IMR-90 (cell line): ENCODE measurements around the gene ATP2B2. TPM values are rescaled to one million over a fixed set of nuclear protein-coding genes. Genes with fewer than 3 reads are reported as not detected.

Experiments used
- ATAC-seq: fragments of 200-7000 bp; cut with Tn5 transposase; 2 replicates; pipeline ENCODE4 v1.9.1; 2020; ENCODE audit warnings: low read depth, mild to moderate bottlenecking, moderate library complexity
- BruUV-seq: library from RNA; stranded (reverse); fragments of 400-500 nt; replicated peaks from 2 replicates; lab custom pipeline; 2021; lab: Mats Ljungman, UMichigan
- CTCF ChIA-PET: fragments of 300-600 bp; formaldehyde crosslinking; extraction: SDS; loops from one replicate; lab custom pipeline; 2021; ENCODE audit warnings: antibody characterized with exemption; lab: Yijun Ruan, JAX
- POLR2A ChIA-PET: fragments of 300-600 bp; sonication (Branson Sonifier 250); formaldehyde crosslinking; loops from one replicate; lab custom pipeline; 2022; ENCODE audit warnings: antibody characterized with exemption; ENCODE audit not compliant: unreplicated experiment; lab: Charles Lee
- DNase-seq: peaks from one replicate; pipeline ENCODE4 v3.0.0; 2013
- H2AFZ ChIP-seq: replicated peaks from 2 replicates; pipeline ENCODE3; 2013; ENCODE audit warnings: low read length, mild to moderate bottlenecking; ENCODE audit not compliant: poor library complexity
- H2AK5ac ChIP-seq: 2 replicates; pipeline ENCODE4 v1.6.1; 2013; ENCODE audit warnings: low read depth, low read length, inconsistent platforms
- H2AK9ac ChIP-seq: replicated peaks from 2 replicates; pipeline ENCODE3; 2013; ENCODE audit warnings: mild to moderate bottlenecking, low read depth, low read length, moderate library complexity; ENCODE audit not compliant: poor library complexity
- H2BK120ac ChIP-seq: 2 replicates; pipeline ENCODE4 v1.6.1; 2013; ENCODE audit warnings: low read depth, low read length, inconsistent platforms
- H2BK15ac ChIP-seq: 3 replicates; pipeline ENCODE4 v1.6.1; 2013; ENCODE audit warnings: low read depth, low read length, inconsistent platforms
- H2BK20ac ChIP-seq: 2 replicates; pipeline ENCODE4 v1.6.1; 2013; ENCODE audit warnings: low read depth, mild to moderate bottlenecking, inconsistent platforms, low read length, moderate library complexity
- H2BK5ac ChIP-seq: 2 replicates; pipeline ENCODE4 v1.6.1; 2013; ENCODE audit warnings: mild to moderate bottlenecking, low read depth, low read length, inconsistent platforms; ENCODE audit not compliant: poor library complexity, severe bottlenecking
- H3K14ac ChIP-seq: replicated peaks from 2 replicates; pipeline ENCODE4 v1.6.1; 2013; ENCODE audit warnings: low read depth, low read length, inconsistent platforms
- H3K18ac ChIP-seq: 2 replicates; pipeline ENCODE4 v1.6.1; 2013; ENCODE audit warnings: low read depth, low read length, control low read depth
- H3K23ac ChIP-seq: 2 replicates; pipeline ENCODE4 v1.6.1; 2013; ENCODE audit warnings: low read depth, low read length, inconsistent platforms
- H3K27ac ChIP-seq: 2 replicates; pipeline ENCODE4 v1.5.1; 2013; ENCODE audit warnings: mild to moderate bottlenecking, control low read depth, low read length; ENCODE audit not compliant: insufficient read depth
- H3K27me3 ChIP-seq: 2 replicates; pipeline ENCODE4 v1.6.1; 2013; ENCODE audit warnings: low read length; ENCODE audit not compliant: control insufficient read depth, insufficient read depth
- H3K36me3 ChIP-seq: 2 replicates; pipeline ENCODE4 v1.6.1; 2013; ENCODE audit warnings: low read length, mixed read lengths; ENCODE audit not compliant: control insufficient read depth, insufficient read depth
- H3K4ac ChIP-seq: 2 replicates; pipeline ENCODE4 v1.6.1; 2013; ENCODE audit warnings: low read depth, low read length, inconsistent platforms
- H3K4me1 ChIP-seq: 2 replicates; pipeline ENCODE4 v1.6.1; 2013; ENCODE audit warnings: low read length, mixed read lengths; ENCODE audit not compliant: control insufficient read depth, insufficient read depth
- H3K4me2 ChIP-seq: 2 replicates; pipeline ENCODE4 v1.6.1; 2013; ENCODE audit warnings: low read depth, mild to moderate bottlenecking, control low read depth, low read length, moderate library complexity
- H3K4me3 ChIP-seq: 2 replicates; pipeline ENCODE4 v1.5.1; 2013; ENCODE audit warnings: low read depth, mild to moderate bottlenecking, control low read depth, low read length, moderate library complexity; ENCODE audit not compliant: insufficient read depth
- H3K56ac ChIP-seq: 2 replicates; pipeline ENCODE4 v1.6.1; 2013; ENCODE audit warnings: low read length, inconsistent platforms; ENCODE audit not compliant: insufficient read depth; ENCODE audit errors: extremely low read depth
- H3K79me1 ChIP-seq, 2 experiments: 2 replicates each; pipeline ENCODE4 v1.6.1; 2013; ENCODE audit warnings: low read length in 2 of 2, inconsistent platforms in 1 of 2, low read depth in 1 of 2
- H3K9ac ChIP-seq: 2 replicates; pipeline ENCODE4 v1.6.1; 2013; ENCODE audit warnings: low read depth, low read length, control low read depth
- H3K9me1 ChIP-seq: 2 replicates; pipeline ENCODE4 v1.6.1; 2013; ENCODE audit warnings: low read length, inconsistent platforms; ENCODE audit not compliant: insufficient read depth
- H3K9me3 ChIP-seq: 2 replicates; pipeline ENCODE4 v1.6.1; 2013; ENCODE audit warnings: low read length; ENCODE audit not compliant: control insufficient read depth, insufficient read depth
- H4K20me1 ChIP-seq: 2 replicates; pipeline ENCODE4 v1.6.1; 2013; ENCODE audit warnings: low read length, inconsistent platforms; ENCODE audit not compliant: insufficient read depth
- H4K5ac ChIP-seq: 2 replicates; pipeline ENCODE4 v1.6.1; 2013; ENCODE audit warnings: mild to moderate bottlenecking, low read depth, low read length, control low read depth
- H4K8ac ChIP-seq, 2 experiments: 2 replicates each; pipeline ENCODE4 v1.6.1; 2013; ENCODE audit warnings: low read depth in 2 of 2, low read length in 2 of 2, control low read depth in 1 of 2, inconsistent platforms in 1 of 2
- H4K91ac ChIP-seq: 2 replicates; pipeline ENCODE4 v1.6.1; 2013; ENCODE audit warnings: low read depth, low read length, inconsistent platforms; ENCODE audit not compliant: insufficient read depth
- BHLHE40 ChIP-seq: fragments of 150-350 bp; IDR thresholded peaks from 2 replicates; pipeline ENCODE4 v1.6.1; 2016; ENCODE audit warnings: mild to moderate bottlenecking, low read depth, low read length
- CEBPB ChIP-seq: IDR thresholded peaks from 2 replicates; pipeline ENCODE4 v1.6.1; 2012; ENCODE audit warnings: low read depth, low read length, improper control_type of control experiment
- CHD1 ChIP-seq: IDR thresholded peaks from 2 replicates; pipeline ENCODE4 v1.6.1; 2012; ENCODE audit warnings: low read depth, low read length, improper control_type of control experiment
- FOS ChIP-seq: fragments of 150-350 bp; IDR thresholded peaks from 2 replicates; pipeline ENCODE4 v1.6.1; 2016; ENCODE audit warnings: low read depth, low read length
- MAFK ChIP-seq: IDR thresholded peaks from 2 replicates; pipeline ENCODE4 v1.6.1; 2012; ENCODE audit warnings: low read depth, low read length, improper control_type of control experiment
- MAZ ChIP-seq: IDR thresholded peaks from 2 replicates; pipeline ENCODE4 v1.6.1; 2012; ENCODE audit warnings: low read depth, mild to moderate bottlenecking, low read length, improper control_type of control experiment, moderate library complexity, borderline replicate concordance
- MXI1 ChIP-seq: IDR thresholded peaks from 2 replicates; pipeline ENCODE4 v1.6.1; 2012; ENCODE audit warnings: low read depth, mild to moderate bottlenecking, low read length, moderate library complexity, borderline replicate concordance
- NFE2L2 ChIP-seq: fragments of 150-350 bp; IDR thresholded peaks from 2 replicates; pipeline ENCODE4 v1.6.1; 2016; ENCODE audit warnings: low read depth, mild to moderate bottlenecking, low read length
- POLR2A ChIP-seq: IDR thresholded peaks from 2 replicates; pipeline ENCODE4 v1.6.1; 2012; ENCODE audit warnings: mild to moderate bottlenecking, low read depth, low read length
- RAD21 ChIP-seq: IDR thresholded peaks from 2 replicates; pipeline ENCODE4 v1.6.1; 2012; ENCODE audit warnings: low read length, improper control_type of control experiment
- RCOR1 ChIP-seq: IDR thresholded peaks from 2 replicates; pipeline ENCODE4 v1.6.1; 2012; ENCODE audit warnings: mild to moderate bottlenecking, low read length, improper control_type of control experiment; ENCODE audit not compliant: insufficient replicate concordance
- RFX5 ChIP-seq: IDR thresholded peaks from 2 replicates; pipeline ENCODE4 v1.8.0; 2012; ENCODE audit warnings: low read depth, mild to moderate bottlenecking, low read length, moderate library complexity
- SMC3 ChIP-seq: fragments of 150-350 bp; IDR thresholded peaks from 2 replicates; pipeline ENCODE4 v1.6.1; 2016; ENCODE audit warnings: low read depth, mild to moderate bottlenecking, antibody characterized with exemption, low read length, moderate library complexity
- WGBS, 2 experiments: methylation state at CpG; one replicate each; pipeline versions ENCODE4 v1.1.5 to v1.1.7; 2013; ENCODE audit warnings: missing lambda C conversion rate in 2 of 2; ENCODE audit not compliant: insufficient read length in 1 of 2; ENCODE audit errors: extremely low coverage in 2 of 2; 5-methylcytosine and 5-hydroxymethylcytosine counted together
- dilution Hi-C: fragments of 300-500 bp; cut with HindIII; formaldehyde crosslinking; loops from one replicate; pipeline ENCODE4 v1.14.3; 2018; ENCODE audit warnings: low sequenced_read_pairs; ENCODE audit not compliant: unreplicated experiment
- in situ Hi-C: fragments of 300-500 bp; cut with MboI; formaldehyde crosslinking; loops from 3 replicates; pipeline ENCODE4 v1.14.3; 2019; ENCODE audit warnings: low sequenced_read_pairs, inconsistent platforms, mixed read lengths
- intact Hi-C: fragments of 100-400 bp; cut with micrococcal nuclease; formaldehyde crosslinking; loops from 2 replicates; pipeline ENCODE4 v1.10.0; 2022
- polyA plus RNA-seq, 3 experiments: library from polyadenylated mRNA; depleted of rRNA; stranded (reverse); fragments of >200 nt; gene quantifications; 2 replicates each; pipeline ENCODE4 v1.2.3, GENCODE V29; 2012; ENCODE audit warnings: low replicate concordance in 1 of 3
- total RNA-seq: library from RNA; depleted of rRNA; stranded (reverse); fragments of >200 nt; gene quantifications from 2 replicates; pipeline ENCODE4 v1.2.3, GENCODE V29; 2012
- TF ChIP-seq, protein P1 (sequence below): fragments of 150-350 bp; IDR thresholded peaks from 2 replicates; pipeline ENCODE4 v1.6.1; 2017; ENCODE audit warnings: mild to moderate bottlenecking, antibody characterized with exemption, low read length, low read depth
- TF ChIP-seq, protein P2 (sequence below): fragments of 150-350 bp; IDR thresholded peaks from 2 replicates; pipeline ENCODE4 v1.6.1; 2016; ENCODE audit warnings: low read depth, mild to moderate bottlenecking, low read length, moderate library complexity, borderline replicate concordance
- TF ChIP-seq, protein P3 (sequence below): conservative IDR thresholded peaks from 2 replicates; pipeline ENCODE4 v1.5.1; 2012; ENCODE audit warnings: mild to moderate bottlenecking, low read depth, low read length, improper control_type of control experiment

ATP2B2 gene
- total and polyA plus RNA-seq, 2 of the 4 experiments (the other 2 are of a cell fraction): under 0.01 to 0.02 TPM

DNA sequence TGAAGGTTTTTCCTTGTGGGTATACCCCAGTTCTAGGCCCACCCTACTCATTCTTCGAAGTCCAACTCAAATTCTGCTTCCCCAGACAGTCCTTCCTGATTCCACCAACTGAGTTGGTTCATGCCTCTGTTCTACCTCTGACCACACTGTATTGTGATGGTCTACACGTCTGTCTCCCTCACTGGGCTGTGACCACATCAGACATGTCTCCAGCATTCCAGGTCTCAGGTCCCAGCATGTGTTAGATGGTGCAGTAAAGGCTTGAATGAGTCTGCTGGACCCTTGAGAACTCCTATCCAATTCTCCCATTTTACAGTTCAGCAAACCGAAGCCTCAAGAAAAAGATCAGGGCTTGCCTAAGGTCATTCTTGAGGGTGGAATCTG is 2.8 kb upstream of the ATP2B2 start:
- no TSS peak for BruUV-seq
- no peaks in the 10 kb centered on the region for H4K20me1 ChIP-seq
- H3K56ac ChIP-seq: no peak overlapping the region
- no peak overlapping the region for H4K5ac ChIP-seq
- CTCF ChIA-PET: no interaction called here
- no peak overlapping the region for H3K4ac ChIP-seq
- no peaks in the 10 kb centered on the region; the same call in 1 of the 2 replicates for H3K9me1 ChIP-seq
- no peak overlapping the region for H2BK15ac ChIP-seq
- no peak overlapping the region for H3K27ac ChIP-seq
- H3K79me1 ChIP-seq: no peaks in the 10 kb centered on the region
- H4K91ac ChIP-seq: no peak overlapping the region
- no CpG with 5 or more reads among the region's 3 CpGs for WGBS, 2 experiments
- H3K4me1 ChIP-seq: no peaks in the 10 kb centered on the region; the same call in 1 of the 2 replicates
- no peak overlapping the region for H2BK120ac ChIP-seq
- in situ Hi-C loops: no loop called here
- no peak overlapping the region for H3K23ac ChIP-seq
- H4K8ac ChIP-seq: no peak overlapping the region
- POLR2A ChIA-PET: no interaction called here
- intact Hi-C loops: no loop called here
- no peak overlapping the region for H3K4me2 ChIP-seq
- no peak overlapping the region for H2BK5ac ChIP-seq
- no peak overlapping the region for H3K9ac ChIP-seq
- H3K36me3 ChIP-seq: no peaks in the 10 kb centered on the region
- no peak overlapping the region for H2AFZ ChIP-seq
- H3K9me3 ChIP-seq: no peaks in the 10 kb centered on the region
- dilution Hi-C loops: no loop called here
- H2BK20ac ChIP-seq: no peak overlapping the region
- TF ChIP-seq RCOR1 (no peak), SMC3 (no peak), NFE2L2 (no peak), CEBPB (no peak), BHLHE40 (no peak), MAZ (no peak), RFX5 (no peak), POLR2A (no peak), RAD21 (no peak), MAFK (no peak), CHD1 (no peak), FOS (no peak), MXI1 (no peak)
- TF ChIP-seq, protein P1, sequence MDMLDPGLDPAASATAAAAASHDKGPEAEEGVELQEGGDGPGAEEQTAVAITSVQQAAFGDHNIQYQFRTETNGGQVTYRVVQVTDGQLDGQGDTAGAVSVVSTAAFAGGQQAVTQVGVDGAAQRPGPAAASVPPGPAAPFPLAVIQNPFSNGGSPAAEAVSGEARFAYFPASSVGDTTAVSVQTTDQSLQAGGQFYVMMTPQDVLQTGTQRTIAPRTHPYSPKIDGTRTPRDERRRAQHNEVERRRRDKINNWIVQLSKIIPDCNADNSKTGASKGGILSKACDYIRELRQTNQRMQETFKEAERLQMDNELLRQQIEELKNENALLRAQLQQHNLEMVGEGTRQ: no peak
- TF ChIP-seq, protein P2, sequence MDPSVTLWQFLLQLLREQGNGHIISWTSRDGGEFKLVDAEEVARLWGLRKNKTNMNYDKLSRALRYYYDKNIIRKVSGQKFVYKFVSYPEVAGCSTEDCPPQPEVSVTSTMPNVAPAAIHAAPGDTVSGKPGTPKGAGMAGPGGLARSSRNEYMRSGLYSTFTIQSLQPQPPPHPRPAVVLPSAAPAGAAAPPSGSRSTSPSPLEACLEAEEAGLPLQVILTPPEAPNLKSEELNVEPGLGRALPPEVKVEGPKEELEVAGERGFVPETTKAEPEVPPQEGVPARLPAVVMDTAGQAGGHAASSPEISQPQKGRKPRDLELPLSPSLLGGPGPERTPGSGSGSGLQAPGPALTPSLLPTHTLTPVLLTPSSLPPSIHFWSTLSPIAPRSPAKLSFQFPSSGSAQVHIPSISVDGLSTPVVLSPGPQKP: no peak
- TF ChIP-seq, protein P3, sequence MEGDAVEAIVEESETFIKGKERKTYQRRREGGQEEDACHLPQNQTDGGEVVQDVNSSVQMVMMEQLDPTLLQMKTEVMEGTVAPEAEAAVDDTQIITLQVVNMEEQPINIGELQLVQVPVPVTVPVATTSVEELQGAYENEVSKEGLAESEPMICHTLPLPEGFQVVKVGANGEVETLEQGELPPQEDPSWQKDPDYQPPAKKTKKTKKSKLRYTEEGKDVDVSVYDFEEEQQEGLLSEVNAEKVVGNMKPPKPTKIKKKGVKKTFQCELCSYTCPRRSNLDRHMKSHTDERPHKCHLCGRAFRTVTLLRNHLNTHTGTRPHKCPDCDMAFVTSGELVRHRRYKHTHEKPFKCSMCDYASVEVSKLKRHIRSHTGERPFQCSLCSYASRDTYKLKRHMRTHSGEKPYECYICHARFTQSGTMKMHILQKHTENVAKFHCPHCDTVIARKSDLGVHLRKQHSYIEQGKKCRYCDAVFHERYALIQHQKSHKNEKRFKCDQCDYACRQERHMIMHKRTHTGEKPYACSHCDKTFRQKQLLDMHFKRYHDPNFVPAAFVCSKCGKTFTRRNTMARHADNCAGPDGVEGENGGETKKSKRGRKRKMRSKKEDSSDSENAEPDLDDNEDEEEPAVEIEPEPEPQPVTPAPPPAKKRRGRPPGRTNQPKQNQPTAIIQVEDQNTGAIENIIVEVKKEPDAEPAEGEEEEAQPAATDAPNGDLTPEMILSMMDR: no peak
- H3K4me3 ChIP-seq: no peak overlapping the region
- ATAC-seq (no peak), DNase-seq (no peak)
- no peak overlapping the region for H2AK5ac ChIP-seq
- no peak overlapping the region for H3K18ac ChIP-seq
- H2AK9ac ChIP-seq: no peak overlapping the region
- H3K14ac ChIP-seq: no peak overlapping the region
- peaks cover 55% of the 10 kb centered on the region for H3K27me3 ChIP-seq
